ENCODE data around the gene CADPS2.
"Not testable (repeated sequence)": the region's sequence is repeated elsewhere in the genome, so short reads cannot be mapped to it uniquely, and the experiment has no call there.

DNA sequence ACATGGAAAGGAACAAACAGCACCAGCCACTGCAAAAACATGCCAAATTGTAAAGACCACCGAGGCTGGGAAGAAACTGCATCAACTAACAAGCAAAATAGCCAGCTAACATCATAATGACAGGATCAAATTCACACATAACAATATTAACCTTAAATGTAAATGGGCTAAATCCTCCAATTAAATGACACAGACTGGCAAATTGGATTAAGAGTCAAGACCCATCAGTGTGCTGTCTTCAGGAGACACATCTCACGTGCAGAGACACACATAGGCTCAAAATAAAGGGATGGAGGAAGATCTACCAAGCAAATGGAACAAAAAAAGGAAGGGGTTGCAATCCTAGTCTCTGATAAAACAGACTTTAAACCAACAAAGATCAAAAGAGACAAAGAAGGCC is 50.0 kb downstream of the CADPS2 start:
- TF ChIP-seq, protein P1, sequence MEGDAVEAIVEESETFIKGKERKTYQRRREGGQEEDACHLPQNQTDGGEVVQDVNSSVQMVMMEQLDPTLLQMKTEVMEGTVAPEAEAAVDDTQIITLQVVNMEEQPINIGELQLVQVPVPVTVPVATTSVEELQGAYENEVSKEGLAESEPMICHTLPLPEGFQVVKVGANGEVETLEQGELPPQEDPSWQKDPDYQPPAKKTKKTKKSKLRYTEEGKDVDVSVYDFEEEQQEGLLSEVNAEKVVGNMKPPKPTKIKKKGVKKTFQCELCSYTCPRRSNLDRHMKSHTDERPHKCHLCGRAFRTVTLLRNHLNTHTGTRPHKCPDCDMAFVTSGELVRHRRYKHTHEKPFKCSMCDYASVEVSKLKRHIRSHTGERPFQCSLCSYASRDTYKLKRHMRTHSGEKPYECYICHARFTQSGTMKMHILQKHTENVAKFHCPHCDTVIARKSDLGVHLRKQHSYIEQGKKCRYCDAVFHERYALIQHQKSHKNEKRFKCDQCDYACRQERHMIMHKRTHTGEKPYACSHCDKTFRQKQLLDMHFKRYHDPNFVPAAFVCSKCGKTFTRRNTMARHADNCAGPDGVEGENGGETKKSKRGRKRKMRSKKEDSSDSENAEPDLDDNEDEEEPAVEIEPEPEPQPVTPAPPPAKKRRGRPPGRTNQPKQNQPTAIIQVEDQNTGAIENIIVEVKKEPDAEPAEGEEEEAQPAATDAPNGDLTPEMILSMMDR (IDR thresholded peaks at IDR 0.05; ENCODE audit: insufficient read depth, low read length, poor library complexity, severe bottlenecking): not testable (repeated sequence)
- TF ChIP-seq EZH2phosphoT487 (conservative IDR thresholded peaks at IDR 0.05; ENCODE audit: low read length): not testable (repeated sequence)
